NCI-H187 treated with DMSO at 0.1 percent for 48 hours (cell line): ENCODE measurements around the gene COL18A1.
"Not testable (repeated sequence)": the region's sequence is repeated elsewhere in the genome, so short reads cannot be mapped to it uniquely, and the experiment has no call there.

Source experiments
- DNase-seq: peaks from one replicate; lab custom pipeline; 2025; lab: John Stamatoyannopoulos, UW

Gene COL18A1

DNA sequence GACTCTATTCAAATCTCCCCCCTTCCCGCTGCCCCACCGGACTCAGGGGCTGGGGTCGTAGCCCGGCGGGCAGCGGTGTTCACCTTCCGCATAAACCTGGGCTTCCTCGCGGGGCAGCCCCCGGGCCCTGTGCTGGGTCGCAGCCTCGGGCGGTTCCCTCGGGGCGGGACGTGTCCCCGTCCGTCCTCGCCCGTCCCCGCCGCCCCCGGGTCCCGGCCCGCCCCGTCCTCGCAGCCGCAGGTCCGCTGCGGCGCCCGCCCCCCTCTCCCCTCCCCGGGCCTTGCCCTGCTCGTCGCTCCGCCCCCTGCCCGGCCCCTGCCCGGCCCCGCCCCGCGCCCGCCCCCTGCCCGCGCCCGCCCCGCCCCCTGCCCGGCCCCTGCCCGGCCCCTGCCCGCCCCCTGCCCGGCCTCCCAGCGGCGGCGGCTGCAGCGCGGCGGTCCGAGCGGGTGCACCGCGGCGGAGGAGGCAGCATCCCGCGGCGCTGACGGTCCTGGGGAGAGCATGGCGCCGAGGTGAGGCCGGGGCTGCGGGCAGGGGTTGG is at the start of gene COL18A1:
Gene COL18A1 (plus strand): TSS at position 436 of the 541 bp plus-strand sequence. CDS start 66 bp downstream, at position 502.
- DNase-seq: no peak

- DNase-seq: no peak
Observed at GRCh38 chr21:45355573-45355972, 49.4 kb upstream of the COL18A1 start.

- no peak for DNase-seq
Observed at GRCh38 chr21:45356251-45356650, 48.7 kb upstream of the COL18A1 start.

DNA sequence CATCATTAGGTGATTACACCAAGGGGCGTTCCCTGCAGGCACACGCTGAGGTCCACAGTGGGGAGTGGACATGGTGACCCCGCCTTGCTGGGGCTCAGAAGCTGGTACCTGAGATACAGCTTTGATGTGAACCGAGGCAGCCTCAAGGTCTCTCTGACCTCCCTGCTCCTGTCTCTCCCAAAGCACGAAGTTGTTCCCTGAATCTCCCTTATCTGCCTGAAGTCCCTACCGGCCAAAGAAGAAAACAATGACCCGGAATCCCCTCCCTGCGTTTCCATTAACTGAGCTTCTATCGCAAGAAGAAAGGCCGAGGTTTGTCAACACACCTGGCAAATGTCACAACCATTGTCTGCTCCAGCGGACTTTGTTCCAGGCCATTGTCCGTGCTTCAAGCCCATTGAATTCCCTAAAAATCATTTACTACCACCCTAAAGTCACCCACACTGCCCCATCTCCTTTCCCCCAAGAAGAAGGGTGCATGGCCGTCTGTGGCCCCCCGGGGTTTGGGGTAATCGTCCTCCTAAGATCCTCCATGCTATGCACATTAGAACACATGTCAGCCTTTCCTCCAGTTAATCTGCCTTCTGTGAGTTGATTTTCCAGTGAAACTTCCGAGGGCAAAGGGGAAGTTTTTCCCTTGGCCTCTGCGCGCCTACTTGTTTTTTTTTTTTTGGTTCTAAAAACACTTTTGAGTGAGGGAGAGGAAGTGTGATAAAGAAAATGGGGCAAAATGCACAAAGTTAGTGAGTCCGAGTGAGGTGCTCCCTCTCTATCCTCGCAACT is 48.1 kb upstream of the COL18A1 start:
- DNase-seq: no peak

DNA sequence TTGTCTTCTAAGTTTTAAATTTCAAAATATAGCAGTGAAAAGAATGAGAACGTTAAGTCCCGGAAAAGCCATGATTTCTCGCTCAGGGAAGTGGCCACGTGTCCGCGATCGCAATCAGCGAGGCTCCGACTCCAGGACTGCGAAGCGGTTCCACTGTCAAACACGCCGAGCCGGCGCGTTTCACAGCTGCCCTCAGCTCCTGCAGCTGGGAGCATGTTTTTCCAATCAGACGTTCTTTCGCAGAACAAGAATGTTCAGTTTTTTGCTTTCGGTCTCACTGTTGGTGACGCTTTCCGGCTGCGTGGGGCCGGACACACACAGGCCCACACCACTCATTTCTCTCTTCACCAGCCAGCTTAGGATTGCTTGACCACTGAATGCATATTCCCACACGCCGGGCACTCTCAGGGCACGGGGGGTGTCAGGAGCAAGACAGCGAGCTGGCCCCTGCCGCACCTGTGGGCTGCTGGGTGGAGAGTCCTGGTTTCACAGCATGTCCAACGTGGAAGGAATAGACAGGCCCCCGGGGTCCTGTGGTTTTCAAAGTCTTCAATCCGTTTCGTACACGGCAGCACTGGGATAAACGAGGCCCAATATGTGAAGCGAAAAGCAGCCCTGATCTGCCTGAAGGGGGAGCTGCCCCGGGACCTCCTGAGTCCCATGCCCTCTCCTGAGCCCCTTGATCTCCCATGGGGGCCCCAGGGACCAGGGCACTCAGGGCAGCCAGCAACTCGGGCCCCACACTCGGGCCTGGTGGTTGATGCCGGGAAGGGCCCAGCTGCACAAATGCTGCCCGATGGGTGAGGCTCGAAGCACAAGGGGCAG is 47.3 kb upstream of the COL18A1 start:
- DNase-seq: no peak

DNA sequence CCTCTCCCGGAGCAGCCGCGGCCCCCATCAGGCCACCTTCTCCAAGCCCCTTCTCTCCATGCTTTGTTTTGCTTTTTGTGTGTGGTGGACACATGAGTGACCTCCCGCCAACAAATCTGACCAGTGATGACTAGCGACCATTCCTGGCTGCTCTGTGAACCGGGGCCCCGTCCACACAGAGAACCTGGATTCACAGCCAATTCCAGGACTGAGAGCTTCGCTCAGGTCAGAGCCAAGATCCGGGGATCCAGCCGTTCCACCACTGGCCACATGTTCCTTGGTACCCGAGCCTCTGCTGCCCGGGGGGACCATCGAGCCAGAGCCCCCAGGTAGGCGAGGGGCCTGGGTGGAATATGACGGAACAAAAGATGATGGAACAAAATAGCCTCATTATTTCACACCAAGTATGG is 46.7 kb upstream of the COL18A1 start:
- no peak for DNase-seq

- DNase-seq: no peak
Observed at GRCh38 chr21:45358711-45359310, 46.2 kb upstream of the COL18A1 start.

GRCh38 chr21:45359451-45360217 is 45.3 kb upstream of the COL18A1 start:
- DNase-seq: no peak

DNA sequence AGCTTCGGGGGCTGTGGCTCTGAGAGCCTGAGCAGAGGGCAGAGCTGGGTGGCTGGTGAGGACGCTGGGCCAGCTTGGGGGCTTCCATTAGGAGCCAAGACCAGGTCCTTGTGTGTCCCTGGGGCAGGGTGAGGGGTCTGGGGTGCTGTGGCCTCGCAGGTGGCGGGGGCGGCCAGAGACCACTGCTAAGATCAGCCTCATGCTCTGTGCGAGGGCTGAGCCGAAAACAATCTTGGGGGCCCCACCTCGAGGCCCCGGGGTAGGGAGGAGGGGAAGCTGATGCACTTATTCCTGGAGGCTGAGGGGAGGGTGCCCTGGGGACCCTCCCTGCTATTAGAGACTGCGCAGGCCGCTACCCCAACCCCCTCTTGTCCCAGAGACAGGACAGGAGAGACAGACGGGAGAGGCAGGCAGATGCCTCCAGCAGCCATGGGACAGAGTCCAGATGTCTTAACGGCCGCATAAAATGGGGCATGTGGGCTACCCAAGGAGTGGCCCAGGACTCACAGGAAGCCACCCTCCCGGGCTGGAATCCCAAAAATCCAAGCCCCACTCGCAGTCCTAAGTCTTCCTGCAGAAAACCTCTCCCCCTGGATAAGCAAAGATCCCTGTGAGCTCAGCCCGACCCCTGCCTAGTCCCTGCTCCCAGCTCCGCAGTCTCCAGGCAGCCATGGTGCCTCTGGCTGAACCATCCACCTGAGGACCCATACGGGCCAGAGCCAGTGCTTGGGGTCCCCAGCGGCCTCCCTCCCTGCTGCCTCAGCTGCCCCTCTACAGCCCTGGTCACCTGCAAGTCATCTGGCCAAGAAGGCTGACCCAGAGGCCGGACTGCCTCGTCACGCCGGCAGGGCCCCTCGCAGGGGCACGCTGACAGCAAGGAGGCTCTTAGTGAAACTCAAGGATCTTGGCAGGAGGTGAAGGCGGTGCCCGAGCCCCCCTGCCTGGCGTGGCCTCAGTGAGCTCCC is 43.6 kb upstream of the COL18A1 start:
- no peak for DNase-seq

DNA sequence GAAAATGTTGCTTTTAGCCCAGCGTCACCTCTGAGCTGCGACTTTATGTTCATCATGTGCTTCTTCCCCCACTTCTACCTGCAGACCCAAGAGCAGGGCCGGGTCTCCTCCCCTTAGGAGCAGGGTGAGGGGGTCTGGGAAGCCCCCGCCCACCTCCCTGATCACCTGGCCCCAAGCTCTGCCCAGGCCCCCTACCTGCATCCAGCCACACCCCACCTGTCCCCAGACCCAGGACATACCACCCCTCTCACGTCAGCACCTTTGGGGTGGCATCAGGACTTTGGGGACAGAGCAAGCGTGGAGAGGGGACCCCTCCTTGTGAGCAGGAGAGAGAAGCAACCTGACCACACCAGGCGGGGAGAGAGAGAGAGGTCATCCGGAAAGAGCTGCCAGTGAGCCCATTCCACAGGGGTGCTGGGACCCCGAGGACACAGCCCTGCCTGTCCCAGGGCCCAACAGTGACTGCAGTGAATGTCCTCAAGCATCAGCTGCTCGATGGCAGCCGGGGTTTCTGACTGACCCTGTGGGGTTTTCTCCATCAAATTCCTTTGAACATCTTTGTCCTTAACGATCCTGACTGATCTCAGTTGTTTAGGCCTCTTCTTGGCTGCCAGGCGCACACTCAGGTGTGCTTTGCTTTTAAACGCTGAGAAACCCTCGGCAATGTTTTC is 42.8 kb upstream of the COL18A1 start:
- no peak for DNase-seq

- DNase-seq: no peak
Observed at GRCh38 chr21:45362748-45363145, 42.2 kb upstream of the COL18A1 start.

- not testable (repeated sequence) for DNase-seq
Observed at GRCh38 chr21:45363272-45363671, 41.7 kb upstream of the COL18A1 start.

DNA sequence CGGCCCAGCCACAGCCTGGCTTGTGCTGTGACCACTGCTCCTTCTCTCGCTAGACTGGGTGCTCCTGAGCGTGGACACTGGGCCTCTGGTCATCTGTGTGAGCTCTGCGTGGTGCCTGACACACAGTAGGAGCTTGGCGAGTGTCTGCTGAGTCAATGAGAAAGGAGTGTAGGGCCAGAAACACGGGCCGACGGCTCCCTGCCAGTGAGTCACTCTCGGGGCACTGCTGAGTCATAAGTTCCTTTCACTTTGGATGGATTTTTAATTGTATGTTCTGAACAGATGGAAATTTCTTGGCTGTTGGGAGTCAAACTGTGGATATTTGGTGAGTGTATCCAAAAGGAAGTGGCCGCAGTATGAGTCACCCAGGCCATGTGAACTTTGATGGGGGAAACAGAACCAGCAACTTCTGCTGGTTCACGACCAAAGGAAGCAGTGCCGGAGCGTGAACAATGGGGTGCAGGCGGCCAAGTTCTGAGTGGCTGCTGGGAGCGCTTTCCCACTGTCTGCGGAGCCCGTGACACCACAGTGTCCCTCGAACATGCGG is 41.0 kb upstream of the COL18A1 start:
- no peak for DNase-seq

DNA sequence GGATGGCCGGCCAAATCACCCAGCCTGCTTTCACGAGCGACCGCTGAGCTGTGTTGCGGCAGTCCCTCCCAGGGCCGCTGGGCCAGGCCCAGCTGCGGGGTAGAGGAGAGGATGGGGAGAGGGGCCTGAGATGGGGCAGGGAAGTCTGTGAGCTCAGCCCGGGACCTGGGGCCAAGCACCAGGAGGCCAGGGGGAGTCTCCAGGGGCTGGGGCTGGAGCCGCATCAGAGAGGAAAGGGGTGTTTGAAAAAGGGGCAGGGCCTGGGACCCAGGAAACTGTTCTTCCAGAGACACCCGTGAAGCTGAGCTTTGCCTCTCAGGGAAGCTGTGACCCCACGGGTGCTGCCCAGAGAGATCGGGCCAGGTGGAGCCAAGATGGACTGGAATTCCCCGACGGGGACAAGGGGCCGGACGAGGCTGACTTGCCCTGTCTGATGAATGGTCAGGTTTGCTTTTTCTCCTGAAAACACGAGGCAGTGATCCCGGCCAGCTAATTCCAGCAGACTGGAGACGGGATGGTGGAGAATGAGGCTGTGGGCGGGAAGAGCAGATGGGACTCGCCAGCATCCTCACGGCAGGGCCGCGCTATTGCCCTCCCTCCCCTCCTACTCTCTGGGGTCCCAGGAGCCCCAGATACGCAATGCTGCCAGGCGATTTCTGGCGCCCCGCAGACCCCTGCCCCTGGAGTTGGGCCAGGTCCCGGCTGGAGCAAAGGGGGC is 40.3 kb upstream of the COL18A1 start:
- no peak for DNase-seq

- no peak for DNase-seq
Observed at GRCh38 chr21:45365186-45365607, 39.8 kb upstream of the COL18A1 start.

- DNase-seq: no peak
Observed at GRCh38 chr21:45365608-45366241, 39.2 kb upstream of the COL18A1 start.

DNA sequence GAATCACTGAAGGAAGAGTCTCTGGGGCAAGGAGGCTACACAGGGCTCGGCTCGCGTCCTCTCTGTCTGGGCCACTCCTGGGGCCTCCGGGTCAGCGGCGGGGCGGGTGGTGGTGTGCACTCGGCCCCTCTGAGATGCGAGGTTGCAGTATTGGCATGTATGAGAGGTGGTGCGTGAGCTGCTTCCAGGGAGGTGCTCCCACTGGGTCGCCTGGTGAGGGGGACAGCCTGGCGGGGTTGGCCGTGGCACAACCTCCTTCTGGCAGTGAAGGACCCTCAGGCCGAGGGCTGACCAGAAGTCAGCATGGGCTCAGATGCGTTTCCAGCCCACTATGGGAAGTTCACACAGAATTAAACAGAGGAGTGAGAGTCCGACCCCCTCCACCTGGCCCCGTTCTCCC is 38.5 kb upstream of the COL18A1 start:
- no peak for DNase-seq

DNA sequence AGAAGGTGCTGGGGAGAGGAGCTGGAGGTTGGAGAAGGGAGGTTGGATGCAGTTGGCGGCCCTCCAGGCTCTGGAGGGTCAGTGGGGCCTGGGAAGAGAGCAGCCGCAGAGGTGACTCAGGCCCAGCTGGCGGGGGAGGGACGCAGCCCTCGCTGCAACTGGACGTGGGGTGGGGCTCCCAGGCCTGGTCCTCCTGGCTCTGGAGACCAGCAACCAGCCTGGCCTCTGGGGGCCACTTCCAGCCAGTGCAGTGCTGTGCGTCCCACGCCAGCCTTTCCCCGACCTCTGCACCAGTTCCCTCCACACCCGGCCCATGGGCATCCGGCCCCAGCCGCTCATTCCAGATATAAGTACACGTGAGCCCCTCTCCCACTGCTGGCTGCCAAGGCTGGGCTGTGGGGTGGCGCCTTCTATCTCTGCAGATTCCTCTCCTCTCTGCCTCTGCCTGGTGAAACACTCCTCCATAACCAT is 38.0 kb upstream of the COL18A1 start:
- DNase-seq: no peak
